HG03066 (cell line): ENCODE measurements around the gene ACSM3.

ENCODE experiments used
- ATAC-seq: cut with Tn5 transposase; IDR thresholded peaks from one replicate; pipeline ENCODE4 v1.9.1; 2021; ENCODE audit warnings: low read depth; ENCODE audit not compliant: unreplicated experiment

The ACSM3 gene

DNA sequence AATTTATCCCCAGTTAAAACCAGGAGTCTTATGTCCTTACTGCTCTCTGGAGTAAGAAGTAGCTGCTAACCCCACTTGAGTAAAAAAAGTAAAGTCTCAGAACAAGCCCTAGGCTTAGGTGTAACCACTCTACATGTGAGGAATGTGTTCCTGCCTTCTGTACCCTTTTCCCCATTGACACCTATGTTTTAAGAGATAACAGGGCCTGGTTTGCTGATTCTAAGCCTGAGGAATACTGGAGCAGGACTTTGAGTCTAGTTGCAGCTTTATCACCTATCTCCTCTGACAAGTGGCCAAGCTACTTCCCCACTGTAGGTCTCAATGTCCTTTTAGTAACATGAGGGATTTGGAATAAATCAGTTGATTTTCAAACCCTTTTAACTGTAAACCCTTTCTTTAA, 82.7 kb downstream of the ACSM3 start:
- ATAC-seq: no peak
